ENCODE data around the gene MSANTD1. TPM values are rescaled to one million over a fixed set of nuclear protein-coding genes. Genes with fewer than 3 reads are reported as not detected.

MSANTD1 gene
- total and polyA plus RNA-seq, 9 donors, result 0.15 to 1.4 (median 0.87) TPM

- TF ChIP-seq CTCF (IDR thresholded peaks at IDR 0.05) (no peak), EP300 (IDR thresholded peaks at IDR 0.05) (no peak), POLR2A (IDR thresholded peaks at IDR 0.05) (no peak)
- Histone ChIP-seq H3K27ac (no peak overlapping the region), H3K4me3 (no peak overlapping the region), H3K27me3 (no peaks in the 10 kb centered on the region), H3K36me3 (no peaks in the 10 kb centered on the region), H3K4me1 (ENCODE audit: insufficient read depth) (peaks cover 23% of the 10 kb centered on the region), H3K9me3 (no peaks in the 10 kb centered on the region)
- DNase-seq, result peak in 1 of 5 donors; percentile 30
- intact Hi-C loops (cut with DNase I), result no loop called here
- WGBS, 3 donors, result 83 to 87% (median 87%) methylated on average over 15 of the region's 15 CpGs
Measured at GRCh38 chr4:3301450-3302172, 52.7 kb downstream of the MSANTD1 start.

- peak in 1 of 5 donors; percentile 50 for DNase-seq
- H3K27me3 ChIP-seq, result no peaks in the 10 kb centered on the region
- no peaks in the 10 kb centered on the region for H3K36me3 ChIP-seq
- no peak overlapping the region for H3K27ac ChIP-seq
- 53 to 61% (median 53%) methylated on average over 17 of the region's 17 CpGs for WGBS, 3 donors
- intact Hi-C loops (cut with DNase I), result no loop called here
- no peaks in the 10 kb centered on the region for H3K9me3 ChIP-seq
- peaks cover 23% of the 10 kb centered on the region for H3K4me1 ChIP-seq (ENCODE audit: insufficient read depth)
- TF ChIP-seq EP300 (IDR thresholded peaks at IDR 0.05) (no peak), POLR2A (IDR thresholded peaks at IDR 0.05) (no peak), CTCF (IDR thresholded peaks at IDR 0.05) (no peak)
- H3K4me3 ChIP-seq, result no peak overlapping the region
Measured at GRCh38 chr4:3302173-3302785, 53.3 kb downstream of the MSANTD1 start.

- H3K4me3 ChIP-seq, result no peak overlapping the region
- H3K4me1 ChIP-seq (ENCODE audit: insufficient read depth), result peaks cover 23% of the 10 kb centered on the region
- no peaks in the 10 kb centered on the region for H3K27me3 ChIP-seq
- TF ChIP-seq CTCF (IDR thresholded peaks at IDR 0.05) (no peak), EP300 (IDR thresholded peaks at IDR 0.05) (no peak), POLR2A (IDR thresholded peaks at IDR 0.05) (no peak)
- H3K36me3 ChIP-seq, result no peaks in the 10 kb centered on the region
- H3K9me3 ChIP-seq, result no peaks in the 10 kb centered on the region
- WGBS, 3 donors, result 86 to 93% (median 88%) methylated on average over 16 of the region's 16 CpGs
- H3K27ac ChIP-seq, result no peak overlapping the region
- intact Hi-C loops (cut with DNase I), result no loop called here
- DNase-seq, result peak in 2 of 5 donors; percentile 14 to 31
Measured at GRCh38 chr4:3302786-3303564, 54.0 kb downstream of the MSANTD1 start.

- Histone ChIP-seq H3K4me3 (no peak overlapping the region), H3K9me3 (no peaks in the 10 kb centered on the region), H3K4me1 (ENCODE audit: insufficient read depth) (peaks cover 24% of the 10 kb centered on the region), H3K27me3 (no peaks in the 10 kb centered on the region), H3K27ac (no peak overlapping the region), H3K36me3 (no peaks in the 10 kb centered on the region)
- 95 to 96% (median 95%) methylated on average over 2 of the region's 2 CpGs for WGBS, 3 donors
- TF ChIP-seq EP300 (IDR thresholded peaks at IDR 0.05), result no peak
- intact Hi-C loops (cut with DNase I), result no loop called here
- DNase-seq, result peak in 1 of 5 donors; percentile 3
Measured at GRCh38 chr4:3303565-3303824, 54.5 kb downstream of the MSANTD1 start.

All from ovary (tissue), 9 donors.